ENCODE results near the gene TNRC6B. TPM values are rescaled to one million over a fixed set of nuclear protein-coding genes. Genes with fewer than 3 reads are reported as not detected.
"Not testable (repeated sequence)": the region's sequence is repeated elsewhere in the genome, so short reads cannot be mapped to it uniquely, and the experiment has no call there.

Gene TNRC6B
- total RNA-seq, 2 experiments from 2014 or later = 37.0 to 63.7 TPM

DNA sequence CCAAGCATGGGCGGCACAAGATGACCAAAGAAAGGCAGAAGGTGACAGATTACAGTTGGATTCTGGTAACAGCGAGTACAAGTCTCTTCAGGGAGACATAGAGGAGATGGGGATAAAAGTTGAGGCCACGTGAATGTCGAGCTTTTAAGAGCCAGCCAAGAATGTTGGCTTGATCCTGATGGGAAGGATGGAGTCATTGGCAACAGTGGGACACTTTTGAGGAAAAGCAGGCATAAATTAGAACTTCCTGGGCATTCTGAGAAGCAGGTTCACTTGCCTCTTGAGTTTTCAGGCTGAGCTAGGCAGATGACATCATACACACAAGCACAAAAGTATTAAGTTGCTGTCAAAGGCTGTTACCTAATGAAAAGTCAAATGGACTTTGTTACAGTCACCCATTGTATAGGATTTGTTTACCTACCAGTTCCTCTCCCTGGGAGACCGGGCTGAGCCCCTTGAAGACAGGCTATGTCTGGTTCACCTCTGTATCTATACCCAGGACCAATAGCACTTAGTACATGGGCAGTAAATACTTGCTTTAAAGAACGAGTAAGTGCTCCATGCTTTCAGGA lies 41.1 kb downstream of the TNRC6B start:
- no peak overlapping the region for H3K27ac ChIP-seq (ENCODE audit: low read depth, low read length, poor library complexity, severe bottlenecking)
- BruUV-seq (replicated peaks) = no TSS peak
- H2AFZ ChIP-seq (ENCODE audit: low read length) = no peak overlapping the region
- no peak overlapping the region for H3K4me2 ChIP-seq (ENCODE audit: low read length)
- no peak overlapping the region for H3K4me3 ChIP-seq (ENCODE audit: low read depth, low read length, poor library complexity, severe bottlenecking)
- peaks cover 7% of the 10 kb centered on the region; the same call in 1 of the 2 replicates for H3K36me3 ChIP-seq (ENCODE audit: insufficient read depth, low read length)
- H4K20me1 ChIP-seq (ENCODE audit: insufficient read depth, low read length) = no peaks in the 10 kb centered on the region
- intact Hi-C loops (cut with micrococcal nuclease; ENCODE audit: unreplicated experiment) = no loop called here
- DNase-seq (ENCODE audit: low spot score) = no peak
- POLR2A ChIA-PET = interaction anchor here (0.7 kb wide), 1 partner anchor 127 kb away, joined by 4 read pairs; no protein-coding TSS in a partner anchor
- H3K9me2 ChIP-seq (ENCODE audit: insufficient read depth, low read length) = no peaks in the 10 kb centered on the region
- H3K4me1 ChIP-seq (ENCODE audit: insufficient read depth, low read length, poor library complexity, severe bottlenecking) = peaks cover 50% of the 10 kb centered on the region
- H3K79me2 ChIP-seq (ENCODE audit: insufficient read depth, low read depth, low read length) = peaks cover 85% of the 10 kb centered on the region; the same call in 1 of the 2 replicates
- CTCF ChIA-PET (ENCODE audit: unreplicated experiment) = no interaction called here
- TF ChIP-seq EZH2phosphoT487 (IDR thresholded peaks at IDR 0.05; ENCODE audit: borderline replicate concordance, low read depth, low read length) (no peak), CTCF (conservative IDR thresholded peaks at IDR 0.05; ENCODE audit: low read length) (no peak)
- no peaks in the 10 kb centered on the region for H3K9me3 ChIP-seq (ENCODE audit: low read length)

- Histone ChIP-seq H3K9me2 (ENCODE audit: insufficient read depth, low read length) (no peaks in the 10 kb centered on the region), H3K9me3 (ENCODE audit: low read length) (no peaks in the 10 kb centered on the region), H3K4me3 (ENCODE audit: low read depth, low read length, poor library complexity, severe bottlenecking) (no peak overlapping the region), H4K20me1 (ENCODE audit: insufficient read depth, low read length) (peaks cover 8% of the 10 kb centered on the region; the same call in 1 of the 2 replicates), H3K36me3 (ENCODE audit: insufficient read depth, low read length) (peaks cover 7% of the 10 kb centered on the region; the same call in 1 of the 2 replicates), H3K79me2 (ENCODE audit: insufficient read depth, low read depth, low read length) (peaks cover 81% of the 10 kb centered on the region; the same call in 1 of the 2 replicates), H3K4me2 (ENCODE audit: low read length) (no peak overlapping the region), H2AFZ (ENCODE audit: low read length) (no peak overlapping the region), H3K4me1 (ENCODE audit: insufficient read depth, low read length, poor library complexity, severe bottlenecking) (peaks cover 35% of the 10 kb centered on the region), H3K27ac (ENCODE audit: low read depth, low read length, poor library complexity, severe bottlenecking) (no peak overlapping the region)
- DNase-seq (ENCODE audit: low spot score) = no peak
- CTCF ChIA-PET (ENCODE audit: unreplicated experiment) = no interaction called here
- POLR2A ChIA-PET = no interaction called here
- no TSS peak for BruUV-seq (replicated peaks)
- no peak for TF ChIP-seq EZH2phosphoT487 (IDR thresholded peaks at IDR 0.05; ENCODE audit: borderline replicate concordance, low read depth, low read length)
- no peak for TF ChIP-seq CTCF (conservative IDR thresholded peaks at IDR 0.05; ENCODE audit: low read length)
- intact Hi-C loops (cut with micrococcal nuclease; ENCODE audit: unreplicated experiment) = no loop called here
Measured at GRCh38 chr22:40220316-40221054, 42.8 kb downstream of the TNRC6B start.

- peaks cover 79% of the 10 kb centered on the region; the same call in 1 of the 2 replicates for H3K79me2 ChIP-seq (ENCODE audit: insufficient read depth, low read depth, low read length)
- POLR2A ChIA-PET = interaction anchor here (0.6 kb wide), 1 partner anchor 46 kb away, joined by 3 read pairs; no protein-coding TSS in a partner anchor
- H3K4me3 ChIP-seq (ENCODE audit: low read depth, low read length, poor library complexity, severe bottlenecking) = no peak overlapping the region
- H3K9me3 ChIP-seq (ENCODE audit: low read length) = no peaks in the 10 kb centered on the region
- no peak overlapping the region for H3K4me2 ChIP-seq (ENCODE audit: low read length)
- intact Hi-C loops (cut with micrococcal nuclease; ENCODE audit: unreplicated experiment) = no loop called here
- H2AFZ ChIP-seq (ENCODE audit: low read length) = no peak overlapping the region
- TF ChIP-seq EZH2phosphoT487 (IDR thresholded peaks at IDR 0.05; ENCODE audit: borderline replicate concordance, low read depth, low read length) = no peak
- no peak for TF ChIP-seq CTCF (conservative IDR thresholded peaks at IDR 0.05; ENCODE audit: low read length)
- peaks cover 7% of the 10 kb centered on the region; the same call in 1 of the 2 replicates for H3K36me3 ChIP-seq (ENCODE audit: insufficient read depth, low read length)
- CTCF ChIA-PET (ENCODE audit: unreplicated experiment) = no interaction called here
- DNase-seq (ENCODE audit: low spot score) = no peak
- H4K20me1 ChIP-seq (ENCODE audit: insufficient read depth, low read length) = peaks cover 12% of the 10 kb centered on the region; the same call in 1 of the 2 replicates
- H3K9me2 ChIP-seq (ENCODE audit: insufficient read depth, low read length) = no peaks in the 10 kb centered on the region
- no TSS peak for BruUV-seq (replicated peaks)
- H3K4me1 ChIP-seq (ENCODE audit: insufficient read depth, low read length, poor library complexity, severe bottlenecking) = peaks cover 30% of the 10 kb centered on the region
- H3K27ac ChIP-seq (ENCODE audit: low read depth, low read length, poor library complexity, severe bottlenecking) = no peak overlapping the region
Measured at GRCh38 chr22:40221055-40221414, 43.3 kb downstream of the TNRC6B start.

DNA sequence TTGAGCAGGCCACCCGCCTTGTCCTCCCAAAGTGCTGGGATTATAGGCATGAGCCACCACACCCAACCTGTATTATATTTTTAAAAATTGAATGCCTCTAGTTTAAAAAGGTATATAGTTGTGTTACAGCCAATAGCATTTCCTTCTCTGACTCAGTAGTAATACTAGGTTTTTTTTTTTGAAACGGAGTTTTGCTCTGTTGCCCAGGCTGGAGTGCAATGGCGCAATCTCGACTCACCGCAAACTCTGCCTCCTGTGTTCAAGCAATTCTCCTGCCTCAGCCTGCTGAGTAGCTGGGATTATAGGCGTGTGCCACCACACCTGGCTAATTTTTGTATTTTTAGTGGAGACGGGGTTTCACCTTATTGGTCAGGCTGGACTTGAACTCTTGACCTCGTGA lies 45.3 kb downstream of the TNRC6B start:
- POLR2A ChIA-PET = not testable (repeated sequence)
- H4K20me1 ChIP-seq (ENCODE audit: insufficient read depth, low read length) = peaks cover 14% of the 10 kb centered on the region; the same call in 1 of the 2 replicates

More for the DNA sequence above, 45.3 kb downstream of the TNRC6B start:
- H3K36me3 ChIP-seq (ENCODE audit: insufficient read depth, low read length); H2AFZ ChIP-seq (ENCODE audit: low read length); H3K9me3 ChIP-seq (ENCODE audit: low read length); BruUV-seq (replicated peaks); H3K4me2 ChIP-seq (ENCODE audit: low read length); H3K4me3 ChIP-seq (ENCODE audit: low read depth, low read length, poor library complexity, severe bottlenecking); H3K9me2 ChIP-seq (ENCODE audit: insufficient read depth, low read length); CTCF ChIA-PET (ENCODE audit: unreplicated experiment); H3K27ac ChIP-seq (ENCODE audit: low read depth, low read length, poor library complexity, severe bottlenecking); DNase-seq (ENCODE audit: low spot score); intact Hi-C loops (cut with micrococcal nuclease; ENCODE audit: unreplicated experiment): not testable (repeated sequence)
- H3K79me2 ChIP-seq (ENCODE audit: insufficient read depth, low read depth, low read length) = peaks cover 74% of the 10 kb centered on the region; the same call in 1 of the 2 replicates
- H3K4me1 ChIP-seq (ENCODE audit: insufficient read depth, low read length, poor library complexity, severe bottlenecking) = peaks cover 10% of the 10 kb centered on the region

All from OCI-LY7 (cell line).